ENCODE measurements around the gene TANC1. TPM values are rescaled to one million over a fixed set of nuclear protein-coding genes. Genes with fewer than 3 reads are reported as not detected.

The TANC1 gene
- total and polyA plus RNA-seq, 2 donors (not counting 3 experiments of a cell fraction or from before 2014, with no cell fraction given), result 58.9 to 99.4 TPM

- peaks cover 70% of the 10 kb centered on the region for H3K79me2 ChIP-seq (ENCODE audit: control insufficient read depth, insufficient read depth, low read length)
- H3K36me3 ChIP-seq (ENCODE audit: control insufficient read depth in 2 of 2, extremely low read depth in 1 of 2, insufficient read depth in 2 of 2, low read length in 2 of 2), result peaks cover 0 to 22% of the 10 kb centered on the region in 2 experiments
- no peak overlapping the region for H3K4me3 ChIP-seq (replicated peaks in 1 of 3; ENCODE audit: insufficient read depth in 1 of 3, low read depth in 1 of 3, low read length in 3 of 3)
- ChIA-PET CTCF (no interaction called here), POLR2A (no interaction called here)
- no peaks in the 10 kb centered on the region for H3K9me3 ChIP-seq (replicated peaks; ENCODE audit: control insufficient read depth, insufficient read depth, low read length)
- H3K9me1 ChIP-seq (replicated peaks; ENCODE audit: control insufficient read depth, extremely low read depth, insufficient read depth, low read length), result no peaks in the 10 kb centered on the region
- no TSS peak for BruUV-seq (replicated peaks)
- no peaks in the 10 kb centered on the region for H3K27me3 ChIP-seq (ENCODE audit: control insufficient read depth in 2 of 2, insufficient read depth in 2 of 2, low read length in 2 of 2)
- dilution Hi-C loops (cut with MboI; ENCODE audit: extremely low pct_ligation_motif_present, low sequenced_read_pairs) (no loop called here), intact Hi-C loops (cut with micrococcal nuclease) (no loop called here)
- H2AFZ ChIP-seq (ENCODE audit: low read depth, low read length), result no peak overlapping the region
- H3K4me1 ChIP-seq (ENCODE audit: control insufficient read depth, extremely low read depth, insufficient read depth, low read length), result peaks cover 30% of the 10 kb centered on the region
- no peak overlapping the region for H3K4me2 ChIP-seq (ENCODE audit: insufficient read depth, low read length)
- no peak overlapping the region for H3K27ac ChIP-seq (ENCODE audit: insufficient read depth, low read depth, low read length)
- no peak for TF ChIP-seq MAX (IDR thresholded peaks at IDR 0.05; ENCODE audit: insufficient read depth, insufficient read length)
- TF ChIP-seq CTCF (IDR thresholded peaks at IDR 0.05; ENCODE audit: extremely low read depth in 1 of 2, insufficient read depth in 1 of 2, low read depth in 1 of 2, low read length in 2 of 2), result no peak
- TF ChIP-seq MYC (IDR thresholded peaks at IDR 0.05; ENCODE audit: low read depth, low read length), result no peak
- DNase-seq (ENCODE audit: low read depth, low spot score) (no peak), FAIRE-seq (no peak)
- no peaks in the 10 kb centered on the region for H4K20me1 ChIP-seq (replicated peaks; ENCODE audit: control insufficient read depth, extremely low read depth, insufficient read depth, low read length)
- no peak overlapping the region for H3K9ac ChIP-seq (replicated peaks; ENCODE audit: extremely low read depth, insufficient read depth, low read length)
Observed at GRCh38 chr2:159002462-159003111, 34.1 kb downstream of the TANC1 start.

- Histone ChIP-seq H3K27me3 (ENCODE audit: control insufficient read depth in 2 of 2, insufficient read depth in 2 of 2, low read length in 2 of 2) (no peaks in the 10 kb centered on the region), H3K4me1 (ENCODE audit: control insufficient read depth, extremely low read depth, insufficient read depth, low read length) (peaks cover 21% of the 10 kb centered on the region), H3K36me3 (ENCODE audit: control insufficient read depth in 2 of 2, extremely low read depth in 1 of 2, insufficient read depth in 2 of 2, low read length in 2 of 2) (peaks cover 0 to 25% of the 10 kb centered on the region in 2 experiments), H4K20me1 (replicated peaks; ENCODE audit: control insufficient read depth, extremely low read depth, insufficient read depth, low read length) (peaks cover 2% of the 10 kb centered on the region), H3K4me2 (ENCODE audit: insufficient read depth, low read length) (no peak overlapping the region), H3K79me2 (ENCODE audit: control insufficient read depth, insufficient read depth, low read length) (peaks cover 70% of the 10 kb centered on the region), H3K9ac (replicated peaks; ENCODE audit: extremely low read depth, insufficient read depth, low read length) (no peak overlapping the region), H2AFZ (ENCODE audit: low read depth, low read length) (no peak overlapping the region), H3K9me1 (replicated peaks; ENCODE audit: control insufficient read depth, extremely low read depth, insufficient read depth, low read length) (no peaks in the 10 kb centered on the region), H3K27ac (ENCODE audit: insufficient read depth, low read depth, low read length) (no peak overlapping the region), H3K4me3 (replicated peaks in 1 of 3; ENCODE audit: insufficient read depth in 1 of 3, low read depth in 1 of 3, low read length in 3 of 3) (no peak overlapping the region), H3K9me3 (replicated peaks; ENCODE audit: control insufficient read depth, insufficient read depth, low read length) (no peaks in the 10 kb centered on the region)
- intact Hi-C loops (cut with micrococcal nuclease) (no loop called here), dilution Hi-C loops (cut with MboI; ENCODE audit: extremely low pct_ligation_motif_present, low sequenced_read_pairs) (no loop called here)
- no peak for DNase-seq (ENCODE audit: low read depth, low spot score)
- CTCF ChIA-PET, result no interaction called here
- no TSS peak for BruUV-seq (replicated peaks)
- TF ChIP-seq CTCF (IDR thresholded peaks at IDR 0.05; ENCODE audit: extremely low read depth in 1 of 2, insufficient read depth in 1 of 2, low read depth in 1 of 2, low read length in 2 of 2) (no peak), FOS (IDR thresholded peaks at IDR 0.05; ENCODE audit: borderline replicate concordance, insufficient read depth, low read length) (no peak), JUN (IDR thresholded peaks at IDR 0.05; ENCODE audit: borderline replicate concordance, insufficient read depth, insufficient read length, low read depth) (no peak), MYC (IDR thresholded peaks at IDR 0.05; ENCODE audit: low read depth, low read length) (no peak), GATA2 (IDR thresholded peaks at IDR 0.05; ENCODE audit: insufficient read depth, insufficient read length, low read depth, low read length) (no peak), POLR2A (IDR thresholded peaks at IDR 0.05; ENCODE audit: low read depth, low read length) (no peak), MAX (IDR thresholded peaks at IDR 0.05; ENCODE audit: insufficient read depth, insufficient read length) (no peak)
- POLR2A ChIA-PET, result no interaction called here
- FAIRE-seq, result no peak
Observed at GRCh38 chr2:159003555-159003954, 35.1 kb downstream of the TANC1 start.
